ENCODE measurements around the gene RSU1.

RSU1 gene

GRCh38 chr10:16699435-16700057, 117.7 kb downstream of the RSU1 start:
- TF ChIP-seq CTCF (conservative IDR thresholded peaks at IDR 0.05; ENCODE audit: control insufficient read depth, insufficient read depth, low read depth, low read length), result no peak
- no peak for DNase-seq (ENCODE audit: low read depth)
- no peak overlapping the region for H3K4me3 ChIP-seq (ENCODE audit: control insufficient read depth, low read depth, low read length)

GRCh38 chr10:16698461-16698860, 118.8 kb downstream of the RSU1 start:
- DNase-seq (ENCODE audit: low read depth), result no peak
- no peak overlapping the region for H3K4me3 ChIP-seq (ENCODE audit: control insufficient read depth, low read depth, low read length)
- no peak for TF ChIP-seq CTCF (conservative IDR thresholded peaks at IDR 0.05; ENCODE audit: control insufficient read depth, insufficient read depth, low read depth, low read length)

- DNase-seq (ENCODE audit: low read depth), result no peak
- no peak for TF ChIP-seq CTCF (conservative IDR thresholded peaks at IDR 0.05; ENCODE audit: control insufficient read depth, insufficient read depth, low read depth, low read length)
- no peak overlapping the region for H3K4me3 ChIP-seq (ENCODE audit: control insufficient read depth, low read depth, low read length)
Observed at GRCh38 chr10:16690417-16690816, 126.8 kb downstream of the RSU1 start.

GRCh38 chr10:16689696-16690095, 127.5 kb downstream of the RSU1 start:
- no peak for DNase-seq (ENCODE audit: low read depth)
- H3K4me3 ChIP-seq (ENCODE audit: control insufficient read depth, low read depth, low read length), result no peak overlapping the region
- TF ChIP-seq CTCF (conservative IDR thresholded peaks at IDR 0.05; ENCODE audit: control insufficient read depth, insufficient read depth, low read depth, low read length), result no peak

GRCh38 chr10:16689227-16689626, 128.0 kb downstream of the RSU1 start:
- no peak for TF ChIP-seq CTCF (conservative IDR thresholded peaks at IDR 0.05; ENCODE audit: control insufficient read depth, insufficient read depth, low read depth, low read length)
- no peak for DNase-seq (ENCODE audit: low read depth)
- no peak overlapping the region for H3K4me3 ChIP-seq (ENCODE audit: control insufficient read depth, low read depth, low read length)

GRCh38 chr10:16686054-16686902, 130.9 kb downstream of the RSU1 start:
- no peak for DNase-seq (ENCODE audit: low read depth)
- H3K4me3 ChIP-seq (ENCODE audit: control insufficient read depth, low read depth, low read length), result no peak overlapping the region
- no peak for TF ChIP-seq CTCF (conservative IDR thresholded peaks at IDR 0.05; ENCODE audit: control insufficient read depth, insufficient read depth, low read depth, low read length)

All from fibroblast of mammary gland (primary cell).